AG04450 (cell line): Measurements from ENCODE around the gene RALGDS. TPM values are rescaled to one million over a fixed set of nuclear protein-coding genes. Genes with fewer than 3 reads are reported as not detected.

Source experiments
- CTCF ChIA-PET: fragments of 300-600, 350-600 bp; formaldehyde crosslinking; extraction: SDS; loops from one replicate; lab custom pipeline; 2022; ENCODE audit warnings: antibody characterized with exemption, inconsistent platforms; lab: Charles Lee
- POLR2A ChIA-PET: fragments of 350-600 bp; formaldehyde crosslinking; extraction: SDS; loops from one replicate; lab custom pipeline; 2021; ENCODE audit warnings: antibody characterized with exemption, inconsistent platforms; lab: Yijun Ruan, JAX
- DNase-seq: peaks from one replicate; pipeline ENCODE4 v3.0.0-alpha.2; 2011; ENCODE audit warnings: low read depth, low spot score
- H3K27ac ChIP-seq: one replicate; pipeline ENCODE4 v1.5.1; 2012; ENCODE audit warnings: low read depth, low read length, control low read depth
- H3K27me3 ChIP-seq: one replicate; pipeline ENCODE4 v1.6.0; 2012; ENCODE audit warnings: low read length; ENCODE audit not compliant: control insufficient read depth, insufficient read depth
- H3K4me3 ChIP-seq: 2 replicates; pipeline ENCODE4 v1.5.1; 2011; ENCODE audit warnings: mild to moderate bottlenecking, low read depth, low read length, control low read depth
- H3K9me3 ChIP-seq: 2 replicates; pipeline ENCODE4 v1.5.1; 2012; ENCODE audit warnings: low read length; ENCODE audit not compliant: control insufficient read depth, insufficient read depth
- polyA plus RNA-seq: library from polyadenylated mRNA; depleted of rRNA; stranded (reverse); fragments of >200 nt; gene quantifications from 2 replicates; pipeline ENCODE4 v1.2.3, GENCODE V29; 2011
- TF ChIP-seq, protein P1 (sequence below): IDR thresholded peaks from 2 replicates; pipeline ENCODE4 v1.5.1; 2011; ENCODE audit warnings: low read depth, low read length, control low read depth, inconsistent platforms

The RALGDS gene
- polyA plus RNA-seq, 1 experiment: 19.1 TPM

- POLR2A ChIA-PET: interaction anchor here (0.6 to 1.1 kb wide), 6 partner anchors 9 to 113 kb away, joined by 3 to 5 read pairs (median 4); no protein-coding TSS in a partner anchor
- DNase-seq: no peak
- CTCF ChIA-PET: interaction anchor here (0.6 to 8.0 kb wide), 32 partner anchors 10 to 216 kb away, joined by 3 to 264 read pairs (median 6); partner anchors contain the start of genes GFI1B and GTF3C5
- Histone ChIP-seq H3K27ac (no peak overlapping the region), H3K4me3 (no peak overlapping the region), H3K27me3 (no peaks in the 10 kb centered on the region), H3K9me3 (no peaks in the 10 kb centered on the region; the same call in 1 of the 2 replicates)
- TF ChIP-seq, protein P1, sequence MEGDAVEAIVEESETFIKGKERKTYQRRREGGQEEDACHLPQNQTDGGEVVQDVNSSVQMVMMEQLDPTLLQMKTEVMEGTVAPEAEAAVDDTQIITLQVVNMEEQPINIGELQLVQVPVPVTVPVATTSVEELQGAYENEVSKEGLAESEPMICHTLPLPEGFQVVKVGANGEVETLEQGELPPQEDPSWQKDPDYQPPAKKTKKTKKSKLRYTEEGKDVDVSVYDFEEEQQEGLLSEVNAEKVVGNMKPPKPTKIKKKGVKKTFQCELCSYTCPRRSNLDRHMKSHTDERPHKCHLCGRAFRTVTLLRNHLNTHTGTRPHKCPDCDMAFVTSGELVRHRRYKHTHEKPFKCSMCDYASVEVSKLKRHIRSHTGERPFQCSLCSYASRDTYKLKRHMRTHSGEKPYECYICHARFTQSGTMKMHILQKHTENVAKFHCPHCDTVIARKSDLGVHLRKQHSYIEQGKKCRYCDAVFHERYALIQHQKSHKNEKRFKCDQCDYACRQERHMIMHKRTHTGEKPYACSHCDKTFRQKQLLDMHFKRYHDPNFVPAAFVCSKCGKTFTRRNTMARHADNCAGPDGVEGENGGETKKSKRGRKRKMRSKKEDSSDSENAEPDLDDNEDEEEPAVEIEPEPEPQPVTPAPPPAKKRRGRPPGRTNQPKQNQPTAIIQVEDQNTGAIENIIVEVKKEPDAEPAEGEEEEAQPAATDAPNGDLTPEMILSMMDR: no peak
Observed at GRCh38 chr9:133143639-133144141, 22.6 kb upstream of the RALGDS start.

GRCh38 chr9:133142684-133143622, 21.9 kb upstream of the RALGDS start:
- DNase-seq: no peak
- Histone ChIP-seq H3K27me3 (no peaks in the 10 kb centered on the region), H3K9me3 (no peaks in the 10 kb centered on the region; the same call in 1 of the 2 replicates), H3K27ac (no peak overlapping the region), H3K4me3 (no peak overlapping the region)
- CTCF ChIA-PET: interaction anchor here (0.5 to 8.0 kb wide), 15 partner anchors 9 to 121 kb away, joined by 3 to 264 read pairs (median 12); partner anchors contain the start of gene GTF3C5
- TF ChIP-seq, protein P1: no peak
- POLR2A ChIA-PET: interaction anchor here (1.0 to 1.1 kb wide), 2 partner anchors 8 to 18 kb away, joined by 3 to 5 read pairs; no protein-coding TSS in a partner anchor

DNA sequence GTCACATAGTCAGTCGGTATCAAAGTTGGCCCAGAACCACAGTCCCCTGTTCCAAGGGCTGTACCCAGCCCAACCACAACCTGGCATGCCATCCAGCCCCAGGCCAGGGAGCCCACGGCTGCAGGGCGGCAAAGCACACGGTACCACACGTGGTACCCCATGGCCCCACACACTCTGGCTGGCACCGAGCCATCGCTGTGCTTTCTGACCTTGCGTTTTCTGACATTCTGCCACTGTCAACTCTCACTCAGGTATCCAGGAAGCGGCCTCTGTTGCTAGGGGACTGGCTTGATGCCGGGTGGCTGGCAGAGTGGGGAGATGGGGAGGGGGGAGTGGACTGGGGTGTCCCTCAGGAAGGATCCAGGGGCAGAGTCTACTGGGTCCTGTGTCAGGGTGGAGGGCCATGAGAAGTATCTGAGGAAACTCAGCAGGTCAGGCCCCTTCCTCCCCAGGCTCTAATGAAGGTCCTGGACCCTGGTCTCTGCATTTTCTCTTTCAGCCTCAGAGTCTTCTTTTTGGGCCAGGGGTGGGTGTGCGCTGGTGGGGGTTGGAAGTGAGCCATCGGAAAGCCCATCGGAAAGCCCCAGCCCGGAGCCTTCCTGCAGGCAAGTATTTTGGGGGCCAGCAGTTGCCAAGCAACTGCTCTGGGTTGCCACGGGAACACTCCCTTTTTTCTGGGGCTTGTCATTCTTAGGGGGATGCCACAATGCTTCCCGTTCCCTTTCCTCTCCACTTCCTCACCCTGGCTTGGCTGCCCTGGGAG, 21.0 kb upstream of the RALGDS start:
- POLR2A ChIA-PET: no interaction called here
- Histone ChIP-seq H3K27me3 (no peaks in the 10 kb centered on the region), H3K27ac (no peak overlapping the region), H3K4me3 (no peak overlapping the region), H3K9me3 (no peaks in the 10 kb centered on the region; the same call in 1 of the 2 replicates)
- DNase-seq: no peak
- CTCF ChIA-PET: interaction anchor here (0.5 to 8.0 kb wide), 2 partner anchors 36 to 104 kb away, joined by 3 to 264 read pairs; no protein-coding TSS in a partner anchor
- TF ChIP-seq, protein P1: no peak

GRCh38 chr9:133140606-133141005, 19.6 kb upstream of the RALGDS start:
- H3K27me3 ChIP-seq: no peaks in the 10 kb centered on the region
- POLR2A ChIA-PET: no interaction called here
- TF ChIP-seq, protein P1: no peak
- no peaks in the 10 kb centered on the region; the same call in 1 of the 2 replicates for H3K9me3 ChIP-seq
- CTCF ChIA-PET: interaction anchor here (0.6 kb wide), 2 partner anchors 17 to 26 kb away, joined by 3 to 5 read pairs; no protein-coding TSS in a partner anchor
- H3K4me3 ChIP-seq: no peak overlapping the region
- H3K27ac ChIP-seq: no peak overlapping the region
- no peak for DNase-seq
